GM23338 (cell line): ENCODE results near the gene POU2AF2.

Experiments
- CTCF ChIP-seq, 2 experiments: fragments of 200-600 bp in 1 of 2; sonication (generic) in 1 of 2; conservative IDR thresholded peaks; 2 replicates each; pipeline versions ENCODE4 v1.5.1 to v1.6.1; 2016 to 2017; ENCODE audit warnings: antibody characterized with exemption in 2 of 2, low read depth in 2 of 2, mild to moderate bottlenecking in 2 of 2, moderate library complexity in 1 of 2
- REST ChIP-seq: IDR thresholded peaks from one replicate; pipeline ENCODE4 v1.6.1; 2018; ENCODE audit warnings: antibody characterized with exemption; ENCODE audit not compliant: unreplicated experiment

- TF ChIP-seq CTCF (conservative IDR thresholded peaks at IDR 0.05; ENCODE audit: low read depth in 2 of 2): no peak
- no peak for TF ChIP-seq REST
Observed at GRCh38 chr11:111331711-111332479, 86.4 kb downstream of the POU2AF2 start.
